Subcutaneous abdominal adipose tissue (tissue), 5 donors: Measurements from ENCODE around the gene VHLL.

Experiments
- H3K27ac ChIP-seq: one replicate; pipeline ENCODE4 v1.7.0; 2013; ENCODE audit warnings: low read depth, mild to moderate bottlenecking, inconsistent platforms, low read length, moderate library complexity
- H3K27me3 ChIP-seq, 5 donors: one replicate each; pipeline ENCODE4 v1.7.0; 2013; ENCODE audit warnings: low read length in 5 of 5, inconsistent platforms in 1 of 5; ENCODE audit not compliant: control insufficient read depth in 5 of 5, insufficient read depth in 4 of 5
- H3K36me3 ChIP-seq, 5 donors: one replicate each; pipeline ENCODE4 v1.7.0; 2013; ENCODE audit warnings: low read length in 5 of 5; ENCODE audit not compliant: control insufficient read depth in 5 of 5, insufficient read depth in 5 of 5
- H3K4me1 ChIP-seq, 5 donors: one replicate each; pipeline ENCODE4 v1.7.0; 2013; ENCODE audit warnings: low read length in 5 of 5, mild to moderate bottlenecking in 3 of 5, moderate library complexity in 1 of 5; ENCODE audit not compliant: control insufficient read depth in 5 of 5, insufficient read depth in 5 of 5
- H3K4me3 ChIP-seq, 5 donors: one replicate each; pipeline ENCODE4 v1.7.0; 2013; ENCODE audit warnings: low read length in 5 of 5, low read depth in 1 of 5
- H3K9ac ChIP-seq, 5 donors: one replicate each; pipeline ENCODE4 v1.7.0; 2013; ENCODE audit warnings: low read length in 5 of 5, mild to moderate bottlenecking in 4 of 5, moderate library complexity in 3 of 5
- H3K9me3 ChIP-seq, 5 donors: one replicate each; pipeline ENCODE4 v1.7.0; 2013; ENCODE audit warnings: low read length in 5 of 5; ENCODE audit not compliant: control insufficient read depth in 5 of 5
- donor health status: healthy.
- donor health status: healthy.
- donor health status: healthy.
- donor health status: healthy.
- donor health status: healthy.

Gene VHLL

GRCh38 chr1:156263288-156263655 lies 35.8 kb downstream of the VHLL start:
- H3K27me3 ChIP-seq, result no peaks in the 10 kb centered on the region
- peaks cover 12 to 98% (median 88%) of the 10 kb centered on the region in 5 donors for H3K36me3 ChIP-seq
- no peaks in the 10 kb centered on the region for H3K9me3 ChIP-seq
- no peak overlapping the region for H3K9ac ChIP-seq
- no peak overlapping the region for H3K4me3 ChIP-seq
- no peak overlapping the region for H3K27ac ChIP-seq
- H3K4me1 ChIP-seq, result no peaks in the 10 kb centered on the region

GRCh38 chr1:156262461-156263287 lies 36.4 kb downstream of the VHLL start:
- no peak overlapping the region for H3K27ac ChIP-seq
- no peaks in the 10 kb centered on the region for H3K9me3 ChIP-seq
- peaks cover 8 to 98% (median 88%) of the 10 kb centered on the region in 5 donors for H3K36me3 ChIP-seq
- H3K4me3 ChIP-seq, result no peak overlapping the region
- H3K27me3 ChIP-seq, result no peaks in the 10 kb centered on the region
- no peak overlapping the region for H3K9ac ChIP-seq
- no peaks in the 10 kb centered on the region for H3K4me1 ChIP-seq

- no peak overlapping the region for H3K9ac ChIP-seq
- H3K27ac ChIP-seq, result no peak overlapping the region
- H3K4me1 ChIP-seq, result no peaks in the 10 kb centered on the region
- H3K9me3 ChIP-seq, result no peaks in the 10 kb centered on the region
- no peak overlapping the region for H3K4me3 ChIP-seq
- H3K36me3 ChIP-seq, result peaks cover 3 to 96% (median 85%) of the 10 kb centered on the region in 5 donors
- no peaks in the 10 kb centered on the region for H3K27me3 ChIP-seq
Measured at GRCh38 chr1:156260896-156261295, 38.2 kb downstream of the VHLL start.

DNA sequence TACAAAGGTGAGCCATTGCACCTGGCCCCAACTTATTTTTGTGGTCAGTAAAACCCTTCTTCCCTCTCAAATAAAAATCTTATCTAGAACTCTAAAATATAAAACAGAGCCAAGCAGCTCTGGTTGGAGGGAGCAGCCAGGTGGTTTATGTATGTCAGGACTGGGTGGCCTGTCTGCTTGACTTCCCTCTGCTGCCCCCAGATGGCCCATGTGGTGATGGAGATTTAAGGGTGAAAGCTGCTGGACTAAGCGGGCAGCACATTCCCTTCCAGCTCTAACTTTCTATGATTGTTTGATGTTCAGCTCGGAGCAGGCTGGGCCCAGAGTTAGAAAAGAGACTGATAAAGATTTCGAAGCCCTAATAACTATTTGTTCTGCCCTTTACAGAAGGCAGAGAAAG lies 39.3 kb downstream of the VHLL start:
- H3K9ac ChIP-seq, result peak overlapping the region in 1 of 5 donors; percentile 6
- peaks cover 3 to 88% (median 78%) of the 10 kb centered on the region in 5 donors for H3K36me3 ChIP-seq
- H3K9me3 ChIP-seq, result no peaks in the 10 kb centered on the region
- H3K4me3 ChIP-seq, result no peak overlapping the region
- H3K4me1 ChIP-seq, result no peaks in the 10 kb centered on the region
- H3K27ac ChIP-seq, result no peak overlapping the region
- H3K27me3 ChIP-seq, result no peaks in the 10 kb centered on the region

DNA sequence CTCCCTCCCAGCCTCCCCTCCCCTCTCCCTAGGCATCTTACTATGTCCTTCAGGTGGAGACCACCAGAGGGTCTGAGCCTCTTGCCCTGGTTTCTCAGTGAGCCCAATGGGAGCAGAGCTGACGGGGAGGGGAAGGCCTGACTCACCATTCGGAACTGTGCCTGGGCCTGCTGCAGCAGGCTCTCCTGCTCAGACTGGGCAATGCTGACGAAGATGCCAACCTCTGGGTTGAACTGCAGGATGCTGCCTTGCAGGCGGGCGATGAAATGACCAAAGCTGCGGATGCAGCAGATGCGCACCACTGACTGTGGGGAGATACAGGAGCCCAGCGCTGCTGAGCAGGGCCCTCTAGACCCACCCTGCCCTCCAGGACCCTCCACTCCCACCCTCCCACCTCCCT lies 40.2 kb downstream of the VHLL start:
- Histone ChIP-seq H3K4me3 (no peak overlapping the region), H3K9ac (no peak overlapping the region), H3K27ac (no peak overlapping the region), H3K36me3 (peaks cover 0 to 87% (median 77%) of the 10 kb centered on the region in 5 donors), H3K4me1 (no peaks in the 10 kb centered on the region), H3K9me3 (no peaks in the 10 kb centered on the region), H3K27me3 (no peaks in the 10 kb centered on the region)

- Histone ChIP-seq H3K9ac (no peak overlapping the region), H3K27me3 (no peaks in the 10 kb centered on the region), H3K36me3 (peaks cover 0 to 87% (median 77%) of the 10 kb centered on the region in 5 donors), H3K4me1 (peaks cover 0 to under 1% (median 0%) of the 10 kb centered on the region in 5 donors), H3K9me3 (no peaks in the 10 kb centered on the region), H3K27ac (no peak overlapping the region), H3K4me3 (no peak overlapping the region)
Measured at GRCh38 chr1:156257711-156258110, 41.4 kb downstream of the VHLL start.

DNA sequence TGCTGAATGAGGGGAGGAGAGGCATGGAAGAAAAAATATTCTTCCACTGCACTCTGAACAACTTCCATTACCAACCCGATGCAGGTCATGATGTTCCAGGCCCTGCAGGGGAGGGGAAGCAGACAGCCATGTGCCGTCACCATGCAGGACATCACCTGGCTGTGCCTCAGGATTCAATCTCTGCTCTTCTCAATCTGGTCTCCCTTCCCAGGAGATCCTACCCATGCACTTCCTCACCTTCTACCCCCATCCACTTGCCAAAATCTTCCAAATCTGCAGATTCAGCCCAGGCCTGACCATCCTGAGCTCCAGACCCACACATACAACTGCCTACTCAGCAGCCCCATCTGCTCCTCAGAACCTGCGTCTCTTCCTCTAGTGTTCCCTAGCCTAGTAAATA lies 45.5 kb downstream of the VHLL start:
- H3K4me1 ChIP-seq, result peaks cover 0 to 17% (median 13%) of the 10 kb centered on the region in 5 donors
- H3K9me3 ChIP-seq, result no peaks in the 10 kb centered on the region
- H3K27ac ChIP-seq, result no peak overlapping the region
- H3K4me3 ChIP-seq, result no peak overlapping the region
- H3K9ac ChIP-seq, result peak overlapping the region in 1 of 5 donors; percentile 9
- no peaks in the 10 kb centered on the region for H3K27me3 ChIP-seq
- H3K36me3 ChIP-seq, result peaks cover 0 to 87% (median 82%) of the 10 kb centered on the region in 5 donors

DNA sequence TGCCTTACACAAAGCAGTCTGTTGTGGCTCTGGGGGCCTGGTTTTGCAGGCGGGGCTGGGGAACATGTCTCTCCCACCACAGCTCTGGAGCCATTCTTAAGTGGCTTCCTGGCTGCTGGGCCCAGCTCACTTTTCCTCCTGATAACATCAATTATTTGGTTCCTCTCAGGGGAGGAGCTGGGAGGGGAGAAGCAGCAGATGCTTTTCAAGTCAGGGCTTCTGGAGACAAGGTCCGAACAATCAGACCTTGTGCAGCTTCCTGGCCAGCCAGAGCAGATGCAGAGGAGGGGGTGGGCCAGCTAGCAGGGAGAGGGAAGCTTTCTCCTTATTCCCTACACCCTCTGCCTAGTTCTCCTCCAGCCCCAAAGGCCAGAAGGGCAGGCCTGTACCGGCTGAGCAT lies 47.6 kb downstream of the VHLL start:
- Histone ChIP-seq H3K27me3 (peaks cover 0 to 5% (median 2%) of the 10 kb centered on the region in 5 donors), H3K36me3 (peaks cover 0 to 67% (median 64%) of the 10 kb centered on the region in 5 donors), H3K9me3 (no peaks in the 10 kb centered on the region), H3K27ac (no peak overlapping the region), H3K4me3 (no peak overlapping the region), H3K9ac (no peak overlapping the region), H3K4me1 (peaks cover 6 to 34% (median 28%) of the 10 kb centered on the region in 5 donors)

DNA sequence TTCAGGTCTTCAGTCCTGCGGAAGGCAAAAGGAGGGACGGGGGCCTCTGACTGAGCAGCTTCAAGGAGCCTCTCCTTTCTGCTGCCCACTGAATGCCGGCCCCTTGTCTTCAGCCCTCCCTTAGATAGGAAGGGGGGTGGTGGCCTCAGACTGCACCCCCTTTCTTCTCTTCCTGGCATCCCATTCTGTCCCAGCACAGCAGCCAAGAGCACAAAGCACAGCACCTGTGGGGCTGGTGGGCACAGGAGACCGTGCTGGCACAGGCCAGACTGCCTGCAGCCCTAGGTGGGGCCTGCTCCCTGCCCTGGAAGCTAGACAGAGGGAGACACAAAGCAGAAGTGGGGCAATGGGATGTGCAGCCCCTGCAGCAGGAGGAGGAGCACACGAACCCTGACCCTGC lies 49.5 kb downstream of the VHLL start:
- Histone ChIP-seq H3K9ac (no peak overlapping the region), H3K27ac (no peak overlapping the region), H3K36me3 (peaks cover 0 to 58% (median 54%) of the 10 kb centered on the region in 5 donors)

More for the DNA sequence above, 49.5 kb downstream of the VHLL start:
- Histone ChIP-seq H3K4me3 (no peak overlapping the region), H3K4me1 (peaks cover 6 to 47% (median 39%) of the 10 kb centered on the region in 5 donors), H3K27me3 (peaks cover 8 to 24% (median 20%) of the 10 kb centered on the region in 5 donors), H3K9me3 (no peaks in the 10 kb centered on the region)
